Spleen (tissue), 11 donors: Measurements from ENCODE around the gene ITM2B. TPM values are rescaled to one million over a fixed set of nuclear protein-coding genes. Genes with fewer than 3 reads are reported as not detected.

Experiments used
- DNase-seq: peaks from one replicate; pipeline ENCODE4 v3.0.0-alpha.2; 2020
- H3K27ac ChIP-seq, 8 donors: fragments of 200-600 bp; sonication (generic) in 7 of 8; 1 replicate in 4 of 8; 2 replicates in 4 of 8; pipeline versions ENCODE4 v1.5.0 to v1.8.0; 2016 to 2021; ENCODE audit warnings: inconsistent platforms in 4 of 8, mild to moderate bottlenecking in 4 of 8, moderate library complexity in 1 of 8
- H3K27me3 ChIP-seq, 7 donors: fragments of 200-600 bp; sonication (generic) in 6 of 7; replicated peaks in 1 of 7; 1 replicate in 4 of 7; 2 replicates in 3 of 7; pipeline versions ENCODE4 v1.5.0 to v1.8.0; 2016 to 2021; ENCODE audit warnings: inconsistent platforms in 3 of 7, mild to moderate bottlenecking in 1 of 7
- H3K36me3 ChIP-seq, 6 donors: fragments of 200-600 bp; sonication (generic) in 5 of 6; 1 replicate in 4 of 6; 2 replicates in 2 of 6; pipeline versions ENCODE4 v1.5.0 to v1.8.0; 2016 to 2021; ENCODE audit warnings: inconsistent platforms in 2 of 6
- H3K4me1 ChIP-seq, 6 donors: fragments of 200-600 bp; sonication (generic) in 5 of 6; 1 replicate in 3 of 6; 2 replicates in 3 of 6; pipeline versions ENCODE4 v1.5.0 to v1.8.0; 2016 to 2021; ENCODE audit warnings: inconsistent platforms in 3 of 6
- H3K4me3 ChIP-seq, 8 donors: fragments of 200-600 bp; sonication (generic) in 7 of 8; 1 replicate in 4 of 8; 2 replicates in 4 of 8; pipeline versions ENCODE4 v1.5.0 to v1.8.0; 2016 to 2021; ENCODE audit warnings: inconsistent platforms in 4 of 8, mild to moderate bottlenecking in 4 of 8, moderate library complexity in 2 of 8
- H3K9me3 ChIP-seq, 8 donors: fragments of 200-600 bp; sonication (generic) in 7 of 8; 1 replicate in 4 of 8; 2 replicates in 4 of 8; pipeline versions ENCODE4 v1.5.0 to v1.8.0; 2016 to 2021; ENCODE audit warnings: inconsistent platforms in 4 of 8
- CTCF ChIP-seq, 11 experiments: fragments of 200-600 bp in 7 of 11; fragments of 450-650 bp in 4 of 11; sonication (generic) in 4 of 11; IDR thresholded peaks in 8 of 11; conservative IDR thresholded peaks in 3 of 11; 1 replicate in 7 of 11; 2 replicates in 4 of 11; pipeline versions ENCODE4 v1.4.0 to v1.8.0; 2016 to 2021; ENCODE audit warnings: antibody characterized with exemption in 11 of 11, inconsistent platforms in 4 of 11, mild to moderate bottlenecking in 1 of 11
- POLR2A ChIP-seq, 3 donors: fragments of 450-650 bp; IDR thresholded peaks; one replicate each; pipeline ENCODE4 v1.5.1; 2017; ENCODE audit warnings: antibody characterized with exemption in 3 of 3, mild to moderate bottlenecking in 1 of 3
- POLR2AphosphoS5 ChIP-seq, 3 donors: sonication (generic); formaldehyde crosslinking; IDR thresholded peaks; one replicate each; pipeline ENCODE4 v1.5.1; 2017; ENCODE audit warnings: antibody characterized with exemption in 3 of 3
- WGBS, 5 donors: extraction: QIAGEN DNeasy Blood & Tissue Kit in 3 of 5; methylation state at CpG; one replicate each; pipeline versions ENCODE4 v1.1.5 to v1.1.7; 2013 to 2018; 5-methylcytosine and 5-hydroxymethylcytosine counted together
- intact Hi-C: fragments of 100-400 bp; cut with DNase I; formaldehyde crosslinking; loops from one replicate; pipeline ENCODE4 v1.15.0; 2023; ENCODE audit warnings: low total_unique reads
- polyA plus RNA-seq, 3 donors: library from polyadenylated mRNA; stranded (reverse); fragments of 200-250 nt; gene quantifications; one replicate each; pipeline ENCODE4 v1.2.1, GENCODE V29; 2013
- total RNA-seq, 7 donors: library from RNA; depleted of rRNA in 3 of 7; stranded (reverse); fragments of >200 nt in 3 of 7; fragmentation: NEBNext Ultra II Directional in 4 of 7; extraction: Animal tissue kit (Norgen Biotek cat#: 25700) in 4 of 7; gene quantifications; one replicate each; pipeline versions ENCODE4 v1.1.0 to v1.2.1, GENCODE V29; 2016 to 2021
- donor health status: healthy with polysubstance abuse.
- donor health status: DM: no; HTN: no; CAD: no; lungs with moderate emphysema.
- donor health status: DM: no; HTN: no; CAD: no.
- donor health status: Bipolar disorder and iron deficiency.
- donor health status: healthy.
- donor health status: DM: no; HTN: no; CAD: no.
- donor health status: DM: yes; HTN: yes; CAD: no.

ITM2B gene
- total and polyA plus RNA-seq, 10 donors, result 244 to 890 (median 651) TPM

DNA sequence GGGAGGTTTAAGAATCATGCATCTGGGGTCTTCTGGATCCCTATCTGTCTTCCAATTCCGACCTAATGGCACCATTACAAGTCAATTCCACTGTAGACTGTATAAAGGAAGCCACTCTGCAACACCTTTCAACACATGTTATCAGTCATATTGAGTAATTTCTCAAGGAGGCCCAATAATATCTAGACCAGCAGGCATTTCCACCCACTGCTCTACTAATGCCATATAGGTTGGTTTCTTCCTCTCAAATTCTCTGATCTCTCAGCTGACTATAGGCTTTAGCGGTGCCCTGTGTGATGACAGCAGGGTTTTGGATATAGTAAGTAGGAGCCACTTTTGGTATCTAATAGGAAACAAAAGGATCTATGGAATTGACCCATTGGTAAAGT, 12.4 kb upstream of the ITM2B start:
- no peaks in the 10 kb centered on the region for H3K27me3 ChIP-seq
- WGBS, 5 donors, result 47 to 74% (median 60%) methylated on average over 2 of the region's 2 CpGs
- peak overlapping the region in 1 of 8 donors; percentile 56 for H3K4me3 ChIP-seq
- H3K9me3 ChIP-seq, result peaks cover 0 to 5% (median 0%) of the 10 kb centered on the region in 8 donors
- intact Hi-C loops, result no loop called here
- H3K36me3 ChIP-seq, result no peaks in the 10 kb centered on the region
- TF ChIP-seq POLR2AphosphoS5 (IDR thresholded peaks at IDR 0.05), result no peak
- TF ChIP-seq POLR2A (IDR thresholded peaks at IDR 0.05), result no peak
- no peak for TF ChIP-seq CTCF (IDR thresholded peaks at IDR 0.05 in 8 of 11, conservative IDR thresholded peaks at IDR 0.05 in 3 of 11)
- DNase-seq, result no peak
- H3K27ac ChIP-seq, result peak overlapping the region; percentile 80 to 90 (median 84)
- peaks cover 23 to 58% (median 41%) of the 10 kb centered on the region in 6 donors for H3K4me1 ChIP-seq

- H3K4me3 ChIP-seq, result peak overlapping the region in 2 of 8 donors; percentile 31 to 56
- no peaks in the 10 kb centered on the region for H3K36me3 ChIP-seq
- H3K27ac ChIP-seq, result peak overlapping the region; percentile 80 to 90 (median 84)
- H3K27me3 ChIP-seq, result no peaks in the 10 kb centered on the region
- intact Hi-C loops, result no loop called here
- H3K4me1 ChIP-seq, result peaks cover 23 to 58% (median 41%) of the 10 kb centered on the region in 6 donors
- 12 to 21% (median 14%) methylated on average over 8 of the region's 8 CpGs for WGBS, 5 donors
- peaks cover 0 to 5% (median 0%) of the 10 kb centered on the region in 8 donors for H3K9me3 ChIP-seq
- no peak for TF ChIP-seq CTCF (IDR thresholded peaks at IDR 0.05 in 8 of 11, conservative IDR thresholded peaks at IDR 0.05 in 3 of 11)
- TF ChIP-seq POLR2A (IDR thresholded peaks at IDR 0.05), result no peak
- peak in 1 of 3 donors; percentile 13 for TF ChIP-seq POLR2AphosphoS5 (IDR thresholded peaks at IDR 0.05)
- DNase-seq, result no peak
These were observed 11.9 kb upstream of the ITM2B start for GRCh38 chr13:48220981-48221685.

DNA sequence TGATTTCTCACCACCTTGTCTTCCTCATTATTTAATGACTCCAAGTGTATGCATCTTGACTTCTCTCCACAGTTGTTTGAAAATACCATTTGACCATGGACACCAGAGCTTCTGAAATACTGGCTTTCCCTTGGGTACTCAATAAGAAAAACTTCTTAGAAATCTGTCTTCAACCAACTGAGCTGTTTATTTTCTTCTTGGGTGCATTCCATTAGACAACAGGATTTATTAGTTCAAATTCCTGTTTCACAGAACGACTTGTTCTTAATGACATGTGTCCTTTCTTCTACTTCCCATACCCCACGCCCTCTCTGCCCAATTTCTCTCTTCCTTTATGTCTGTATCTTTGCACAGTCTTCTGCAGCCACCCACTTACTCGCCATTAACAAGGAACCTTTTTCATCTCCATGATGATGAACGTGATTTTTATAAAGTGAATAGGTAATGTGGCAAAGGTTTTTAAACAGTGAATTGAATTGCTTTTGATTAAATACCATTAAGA, 11.3 kb upstream of the ITM2B start:
- no peaks in the 10 kb centered on the region for H3K36me3 ChIP-seq
- H3K27me3 ChIP-seq, result no peaks in the 10 kb centered on the region
- no peak for DNase-seq
- H3K27ac ChIP-seq, result peak overlapping the region; percentile 80 to 90 (median 84)
- H3K4me1 ChIP-seq, result peaks cover 23 to 58% (median 41%) of the 10 kb centered on the region in 6 donors
- intact Hi-C loops, result no loop called here
- WGBS, 5 donors, result 43 to 49% (median 47%) methylated on average over 4 of the region's 4 CpGs
- no peak for TF ChIP-seq CTCF (IDR thresholded peaks at IDR 0.05 in 8 of 11, conservative IDR thresholded peaks at IDR 0.05 in 3 of 11)
- no peak for TF ChIP-seq POLR2A (IDR thresholded peaks at IDR 0.05)
- TF ChIP-seq POLR2AphosphoS5 (IDR thresholded peaks at IDR 0.05), result no peak
- H3K4me3 ChIP-seq, result peak overlapping the region in 3 of 8 donors; percentile 25 to 56 (median 31)
- H3K9me3 ChIP-seq, result peaks cover 0 to 5% (median 0%) of the 10 kb centered on the region in 8 donors
